ENCODE measurements around the gene CBLN3.

CBLN3 gene

GRCh38 chr14:24409192-24409591 lies 20.3 kb downstream of the CBLN3 start:
- WGBS, result 80% methylated on average over 5 of the region's 6 CpGs

GRCh38 chr14:24408764-24409163 lies 20.7 kb downstream of the CBLN3 start:
- 87% methylated on average over 3 of the region's 3 CpGs for WGBS
- Histone ChIP-seq H3K9me3 (ENCODE audit: insufficient read depth, low read depth, low read length) (no peaks in the 10 kb centered on the region), H3K27me3 (ENCODE audit: insufficient read depth, low read length) (no peaks in the 10 kb centered on the region), H3K4me1 (ENCODE audit: insufficient read depth, low read length) (peaks cover 8% of the 10 kb centered on the region), H3K27ac (ENCODE audit: low read depth, low read length) (no peak overlapping the region), H3K9ac (ENCODE audit: low read depth, low read length) (no peak overlapping the region), H3K4me3 (ENCODE audit: low read length) (no peak overlapping the region), H3K36me3 (ENCODE audit: insufficient read depth, low read length) (peaks cover 25% of the 10 kb centered on the region)

More at GRCh38 chr14:24409192-24409591, 20.3 kb downstream of the CBLN3 start:
- no peak overlapping the region for H3K4me3 ChIP-seq (ENCODE audit: low read length)
- H3K9me3 ChIP-seq (ENCODE audit: insufficient read depth, low read depth, low read length), result no peaks in the 10 kb centered on the region
- H3K9ac ChIP-seq (ENCODE audit: low read depth, low read length), result no peak overlapping the region
- H3K27ac ChIP-seq (ENCODE audit: low read depth, low read length), result no peak overlapping the region
- H3K36me3 ChIP-seq (ENCODE audit: insufficient read depth, low read length), result peaks cover 29% of the 10 kb centered on the region
- H3K4me1 ChIP-seq (ENCODE audit: insufficient read depth, low read length), result peaks cover 4% of the 10 kb centered on the region; the same call in 1 of the 2 replicates
- no peaks in the 10 kb centered on the region for H3K27me3 ChIP-seq (ENCODE audit: insufficient read depth, low read length)

GRCh38 chr14:24407608-24408325 lies 21.7 kb downstream of the CBLN3 start:
- WGBS, result 94% methylated on average over 18 of the region's 18 CpGs
- peaks cover 15% of the 10 kb centered on the region; the same call in 1 of the 2 replicates for H3K36me3 ChIP-seq (ENCODE audit: insufficient read depth, low read length)
- no peak overlapping the region for H3K4me3 ChIP-seq (ENCODE audit: low read length)
- H3K27me3 ChIP-seq (ENCODE audit: insufficient read depth, low read length), result no peaks in the 10 kb centered on the region
- no peak overlapping the region for H3K27ac ChIP-seq (ENCODE audit: low read depth, low read length)
- H3K9me3 ChIP-seq (ENCODE audit: insufficient read depth, low read depth, low read length), result no peaks in the 10 kb centered on the region
- peaks cover 17% of the 10 kb centered on the region for H3K4me1 ChIP-seq (ENCODE audit: insufficient read depth, low read length)
- no peak overlapping the region for H3K9ac ChIP-seq (ENCODE audit: low read depth, low read length)

GRCh38 chr14:24406416-24406815 lies 23.1 kb downstream of the CBLN3 start:
- no peak overlapping the region for H3K9ac ChIP-seq (ENCODE audit: low read depth, low read length)
- 92% methylated on average over 6 of the region's 6 CpGs for WGBS
- peaks cover 17% of the 10 kb centered on the region for H3K4me1 ChIP-seq (ENCODE audit: insufficient read depth, low read length)
- H3K27me3 ChIP-seq (ENCODE audit: insufficient read depth, low read length), result no peaks in the 10 kb centered on the region
- H3K27ac ChIP-seq (ENCODE audit: low read depth, low read length), result no peak overlapping the region
- peaks cover 12% of the 10 kb centered on the region; the same call in 1 of the 2 replicates for H3K36me3 ChIP-seq (ENCODE audit: insufficient read depth, low read length)
- H3K4me3 ChIP-seq (ENCODE audit: low read length), result no peak overlapping the region
- H3K9me3 ChIP-seq (ENCODE audit: insufficient read depth, low read depth, low read length), result no peaks in the 10 kb centered on the region

GRCh38 chr14:24404814-24405213 lies 24.7 kb downstream of the CBLN3 start:
- peaks cover 18% of the 10 kb centered on the region for H3K4me1 ChIP-seq (ENCODE audit: insufficient read depth, low read length)
- no peak overlapping the region for H3K27ac ChIP-seq (ENCODE audit: low read depth, low read length)
- H3K9ac ChIP-seq (ENCODE audit: low read depth, low read length), result no peak overlapping the region
- whole genome bisulfite sequencing, result 56% methylated on average over 4 of the region's 4 CpGs
- no peak overlapping the region for H3K4me3 ChIP-seq (ENCODE audit: low read length)
- peaks cover 4% of the 10 kb centered on the region; the same call in 1 of the 2 replicates for H3K27me3 ChIP-seq (ENCODE audit: insufficient read depth, low read length)
- no peaks in the 10 kb centered on the region for H3K9me3 ChIP-seq (ENCODE audit: insufficient read depth, low read depth, low read length)
- H3K36me3 ChIP-seq (ENCODE audit: insufficient read depth, low read length), result peaks cover 9% of the 10 kb centered on the region; the same call in 1 of the 2 replicates

- H3K9me3 ChIP-seq (ENCODE audit: insufficient read depth, low read depth, low read length), result no peaks in the 10 kb centered on the region
- peaks cover 24% of the 10 kb centered on the region for H3K4me1 ChIP-seq (ENCODE audit: insufficient read depth, low read length)
- H3K27me3 ChIP-seq (ENCODE audit: insufficient read depth, low read length), result peaks cover 7% of the 10 kb centered on the region; the same call in 1 of the 2 replicates
- H3K9ac ChIP-seq (ENCODE audit: low read depth, low read length), result no peak overlapping the region
- WGBS, result 83% methylated on average over 7 of the region's 7 CpGs
- no peaks in the 10 kb centered on the region for H3K36me3 ChIP-seq (ENCODE audit: insufficient read depth, low read length)
- H3K27ac ChIP-seq (ENCODE audit: low read depth, low read length), result no peak overlapping the region
- no peak overlapping the region for H3K4me3 ChIP-seq (ENCODE audit: low read length)
Measured at GRCh38 chr14:24403294-24403998, 26.0 kb downstream of the CBLN3 start.

GRCh38 chr14:24401810-24402702 lies 27.4 kb downstream of the CBLN3 start:
- no peak overlapping the region for H3K9ac ChIP-seq (ENCODE audit: low read depth, low read length)
- H3K27me3 ChIP-seq (ENCODE audit: insufficient read depth, low read length), result peaks cover 7% of the 10 kb centered on the region; the same call in 1 of the 2 replicates
- 82% methylated on average over 9 of the region's 9 CpGs for WGBS
- H3K9me3 ChIP-seq (ENCODE audit: insufficient read depth, low read depth, low read length), result no peaks in the 10 kb centered on the region
- H3K36me3 ChIP-seq (ENCODE audit: insufficient read depth, low read length), result no peaks in the 10 kb centered on the region
- no peak overlapping the region for H3K4me3 ChIP-seq (ENCODE audit: low read length)
- peaks cover 29% of the 10 kb centered on the region for H3K4me1 ChIP-seq (ENCODE audit: insufficient read depth, low read length)
- no peak overlapping the region for H3K27ac ChIP-seq (ENCODE audit: low read depth, low read length)

- peak overlapping the region; percentile 51; the same call in 1 of the 2 replicates for H3K9ac ChIP-seq (ENCODE audit: low read depth, low read length)
- peak overlapping the region; percentile 71 for H3K4me3 ChIP-seq (ENCODE audit: low read length)
- no peak overlapping the region for H3K27ac ChIP-seq (ENCODE audit: low read depth, low read length)
- peaks cover 7% of the 10 kb centered on the region; the same call in 1 of the 2 replicates for H3K27me3 ChIP-seq (ENCODE audit: insufficient read depth, low read length)
- WGBS, result 78% methylated on average over 4 of the region's 4 CpGs
- H3K4me1 ChIP-seq (ENCODE audit: insufficient read depth, low read length), result peaks cover 29% of the 10 kb centered on the region
- H3K9me3 ChIP-seq (ENCODE audit: insufficient read depth, low read depth, low read length), result no peaks in the 10 kb centered on the region
- H3K36me3 ChIP-seq (ENCODE audit: insufficient read depth, low read length), result no peaks in the 10 kb centered on the region
Measured at GRCh38 chr14:24399999-24400718, 29.3 kb downstream of the CBLN3 start.

- H3K9me3 ChIP-seq (ENCODE audit: insufficient read depth, low read depth, low read length), result no peaks in the 10 kb centered on the region
- no peak overlapping the region for H3K27ac ChIP-seq (ENCODE audit: low read depth, low read length)
- peak overlapping the region; percentile 51 for H3K9ac ChIP-seq (ENCODE audit: low read depth, low read length)
- H3K4me3 ChIP-seq (ENCODE audit: low read length), result peak overlapping the region; percentile 71
- peaks cover 7% of the 10 kb centered on the region; the same call in 1 of the 2 replicates for H3K27me3 ChIP-seq (ENCODE audit: insufficient read depth, low read length)
- H3K4me1 ChIP-seq (ENCODE audit: insufficient read depth, low read length), result peaks cover 27% of the 10 kb centered on the region
- H3K36me3 ChIP-seq (ENCODE audit: insufficient read depth, low read length), result no peaks in the 10 kb centered on the region
- WGBS, result 17% methylated on average over 8 of the region's 8 CpGs
Measured at GRCh38 chr14:24399447-24399822, 30.0 kb downstream of the CBLN3 start.

- Histone ChIP-seq H3K27ac (ENCODE audit: low read depth, low read length) (peak within 1 kb of the TSS; percentile 46; the same call in 1 of the 2 replicates), H3K36me3 (ENCODE audit: insufficient read depth, low read length) (no peaks in the 10 kb centered on the region), H3K9ac (ENCODE audit: low read depth, low read length) (peak within 1 kb of the TSS; percentile 51), H3K4me1 (ENCODE audit: insufficient read depth, low read length) (peaks cover 22% of the 10 kb centered on the region), H3K4me3 (ENCODE audit: low read length) (peak within 1 kb of the TSS; percentile 71), H3K27me3 (ENCODE audit: insufficient read depth, low read length) (peaks cover 7% of the 10 kb centered on the region; the same call in 1 of the 2 replicates), H3K9me3 (ENCODE audit: insufficient read depth, low read depth, low read length) (no peaks in the 10 kb centered on the region)
- WGBS, result 1% methylated on average over 50 of the region's 57 CpGs
Measured at GRCh38 chr14:24398653-24399446, 30.6 kb downstream of the CBLN3 start, which contains the start of gene NYNRIN. TSS of gene NYNRIN (plus strand) at chr14:24399003. CDS start at chr14:24399247, 244 bp downstream.

All from HUES64 (cell line).